GM19240 (cell line): ENCODE results near the gene CNTN1.

Source experiments
- DNase-seq: peaks from one replicate; pipeline ENCODE4 v3.0.0; 2011; ENCODE audit warnings: low spot score; ENCODE audit not compliant: insufficient read length

CNTN1 gene

DNA sequence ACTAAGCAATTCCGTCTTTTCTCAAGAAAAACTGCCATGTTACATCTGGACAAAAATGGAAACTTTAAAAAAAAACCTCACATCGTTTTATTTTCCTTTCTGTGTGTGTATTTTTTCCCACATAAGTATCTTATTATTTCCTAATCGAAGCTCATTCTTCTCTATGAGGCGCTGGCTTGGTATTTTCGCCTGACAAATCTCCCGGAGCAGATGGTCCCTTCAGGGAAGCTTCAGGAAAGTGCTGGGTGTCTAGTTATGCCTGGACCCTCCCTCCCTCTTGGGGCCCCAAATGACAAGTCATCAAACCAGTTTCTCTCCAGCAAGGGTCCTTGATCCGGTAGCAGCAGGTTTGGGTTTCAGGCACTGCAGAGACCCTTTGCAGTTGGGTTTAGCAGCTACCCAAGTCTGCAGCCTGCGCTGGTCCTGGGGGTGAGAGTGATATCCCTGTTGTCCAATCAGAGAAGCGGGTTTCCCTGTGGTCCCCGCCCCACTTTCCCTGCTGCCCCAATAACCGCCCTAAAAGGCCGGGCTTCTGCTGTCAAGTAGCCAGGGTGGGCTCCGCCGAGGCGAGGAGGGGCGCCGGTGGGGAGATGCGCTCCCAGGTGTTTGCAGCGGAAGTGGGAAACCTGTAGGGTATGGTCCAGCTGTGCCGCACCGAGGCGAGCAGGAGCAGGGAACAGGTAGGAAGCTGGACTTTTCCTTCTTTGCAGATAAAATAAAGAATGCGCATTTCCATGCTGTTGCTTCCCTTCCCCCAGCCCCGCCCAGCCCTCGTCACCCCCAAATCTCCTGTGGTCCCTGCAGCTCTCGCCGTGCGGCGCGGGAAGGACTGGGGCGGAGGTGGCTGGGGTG lies at the start of gene CNTN1:
Gene CNTN1 (plus strand): TSS at position 527 of the 852 bp plus-strand sequence.
- no peak for DNase-seq

DNA sequence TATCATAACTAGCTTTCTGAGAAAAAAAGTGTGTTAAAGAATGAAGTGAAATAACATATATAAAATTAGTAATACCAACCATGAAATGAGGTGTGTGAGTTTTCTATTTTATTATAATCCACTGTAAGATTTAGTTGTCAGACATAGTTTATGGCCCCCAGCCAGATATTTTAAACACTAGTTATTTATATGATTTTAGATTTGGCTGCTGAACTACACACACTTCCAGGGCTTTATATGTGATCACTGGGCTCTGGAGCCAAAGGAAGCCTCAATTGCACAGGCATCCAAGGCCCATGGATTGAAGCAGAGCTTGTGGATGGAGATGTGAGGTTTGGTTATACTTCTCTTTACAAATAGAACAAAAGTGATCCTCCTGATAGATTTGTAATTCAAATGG lies 48.7 kb upstream of the CNTN1 start:
- no peak for DNase-seq

DNA sequence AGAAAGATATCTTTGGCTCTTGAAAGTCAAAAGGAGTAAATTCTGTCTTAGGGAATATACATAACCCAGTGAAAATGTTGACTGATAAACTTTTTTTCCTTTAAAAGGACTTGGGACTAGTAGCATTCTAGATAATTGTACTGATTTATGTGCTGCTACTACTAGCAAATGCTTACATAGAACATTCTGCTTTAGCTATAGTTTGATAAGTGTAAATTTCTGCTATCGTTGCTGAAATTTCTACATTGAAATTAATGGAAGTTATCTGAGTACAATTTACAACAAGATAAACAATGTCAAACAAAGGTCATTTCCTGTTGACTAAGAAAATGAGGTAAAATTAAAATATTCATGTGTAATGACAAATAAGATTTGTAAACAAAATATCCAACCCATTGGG lies 48.3 kb upstream of the CNTN1 start:
- no peak for DNase-seq

DNA sequence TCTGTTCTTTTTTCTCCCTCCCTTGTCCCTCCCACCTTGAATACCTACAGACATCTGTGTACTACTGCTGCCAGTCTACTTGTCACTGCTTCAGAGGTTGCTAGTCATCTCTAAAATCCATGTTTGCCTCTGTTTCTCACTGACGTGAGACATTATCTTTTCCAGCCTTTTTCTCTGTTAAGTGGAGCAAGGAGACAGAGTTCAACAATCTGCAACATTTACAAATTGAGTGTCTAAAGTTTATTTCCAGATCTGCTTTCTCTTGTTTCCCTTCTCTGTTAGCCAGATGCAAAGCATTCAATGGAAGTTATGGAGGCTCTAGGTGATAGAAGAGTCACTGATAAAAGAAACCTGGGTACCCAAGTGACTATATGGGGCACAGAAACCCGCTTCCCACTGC lies 47.5 kb upstream of the CNTN1 start:
- no peak for DNase-seq

DNA sequence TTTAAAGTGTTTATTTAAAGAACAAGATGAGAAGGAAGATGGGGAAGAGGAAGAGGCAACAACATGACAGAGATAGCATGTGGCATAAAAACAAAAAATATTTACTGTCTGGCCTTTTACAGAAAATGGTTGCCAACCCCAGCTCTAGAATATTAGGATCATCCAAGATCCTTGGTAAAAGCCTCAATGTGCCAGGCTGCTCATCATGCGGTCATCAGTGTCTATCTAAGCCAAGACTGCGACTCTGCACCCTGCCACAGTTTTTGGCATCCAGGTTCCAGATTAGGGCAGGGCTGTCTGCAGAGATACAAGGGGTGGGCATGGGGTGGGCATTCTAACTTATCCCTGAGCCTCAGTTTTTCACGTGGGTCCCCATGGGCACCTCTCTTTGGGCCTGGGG lies 46.9 kb upstream of the CNTN1 start:
- no peak for DNase-seq

DNA sequence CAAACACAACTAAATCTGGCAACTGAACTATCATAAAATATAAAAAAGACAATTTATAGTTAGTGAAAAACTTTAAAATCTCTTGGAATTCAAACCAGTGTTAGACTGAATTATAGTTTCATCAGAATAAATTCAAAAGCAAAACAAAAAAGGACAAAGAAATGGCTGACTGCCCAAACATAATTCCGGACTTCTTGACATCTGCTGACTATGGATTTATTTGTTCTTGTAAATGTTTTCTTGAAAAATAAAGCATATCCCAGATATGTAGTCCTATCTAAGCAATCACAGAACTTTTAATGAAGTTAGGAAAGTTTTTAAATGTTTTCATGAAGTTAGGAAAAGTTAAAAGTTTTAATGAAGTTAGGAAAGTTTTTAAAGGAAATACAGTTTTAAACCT lies 45.8 kb upstream of the CNTN1 start:
- no peak for DNase-seq

DNA sequence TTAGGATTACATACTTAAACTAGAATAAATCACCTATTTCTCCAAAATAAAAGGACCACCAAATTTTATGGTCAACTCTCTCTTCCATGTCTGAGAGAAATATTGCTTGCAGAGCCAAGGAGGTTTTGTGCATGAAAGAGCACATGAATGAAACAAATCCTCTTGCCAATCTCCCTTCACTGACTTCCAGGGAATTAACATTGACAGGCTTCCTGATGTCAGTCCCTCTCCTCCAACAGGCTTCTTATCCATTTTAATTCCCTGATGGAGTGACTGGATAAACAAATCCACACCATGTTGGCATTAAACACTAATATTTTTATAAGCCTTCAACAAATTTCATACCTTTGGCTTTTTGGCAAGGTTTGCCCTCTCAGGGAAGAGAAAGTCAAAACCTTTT lies 45.3 kb upstream of the CNTN1 start:
- no peak for DNase-seq

DNA sequence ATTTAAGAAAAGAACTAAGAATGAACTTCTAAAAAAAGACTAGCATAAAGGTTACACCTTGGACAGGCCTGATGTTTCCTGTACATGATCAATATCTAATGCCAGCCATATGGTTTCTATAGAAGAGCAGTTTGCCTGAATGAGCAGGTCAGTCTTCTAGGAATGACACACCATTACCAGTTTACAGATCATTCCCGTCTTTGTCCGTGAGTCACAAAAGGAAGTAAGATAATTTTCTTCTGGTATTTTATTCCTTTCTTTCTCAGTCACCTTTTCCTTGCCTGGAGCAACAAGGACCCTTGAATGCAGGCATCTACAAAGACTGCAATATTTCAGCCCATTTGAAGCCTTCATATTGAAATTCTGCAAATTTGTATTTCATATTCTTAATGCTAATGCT lies 44.6 kb upstream of the CNTN1 start:
- no peak for DNase-seq

DNA sequence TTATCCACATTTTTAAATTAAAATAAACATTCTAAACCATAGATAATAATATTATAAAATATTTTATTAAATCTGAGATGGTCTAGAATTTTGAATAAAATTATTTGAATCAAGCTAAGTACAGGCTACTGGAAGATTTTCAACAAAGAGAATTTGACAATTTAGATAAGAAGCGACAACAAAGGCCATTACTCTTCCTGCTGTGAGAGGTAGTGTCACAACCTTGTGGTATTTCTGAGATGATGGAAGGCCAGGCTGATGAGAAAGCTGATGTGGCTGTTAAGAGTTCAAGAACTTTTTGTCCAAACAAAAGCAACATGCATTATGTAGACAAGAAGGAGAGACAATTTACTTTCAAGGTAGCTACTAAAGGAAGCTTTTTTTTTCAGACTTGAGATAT lies 43.7 kb upstream of the CNTN1 start:
- no peak for DNase-seq

DNA sequence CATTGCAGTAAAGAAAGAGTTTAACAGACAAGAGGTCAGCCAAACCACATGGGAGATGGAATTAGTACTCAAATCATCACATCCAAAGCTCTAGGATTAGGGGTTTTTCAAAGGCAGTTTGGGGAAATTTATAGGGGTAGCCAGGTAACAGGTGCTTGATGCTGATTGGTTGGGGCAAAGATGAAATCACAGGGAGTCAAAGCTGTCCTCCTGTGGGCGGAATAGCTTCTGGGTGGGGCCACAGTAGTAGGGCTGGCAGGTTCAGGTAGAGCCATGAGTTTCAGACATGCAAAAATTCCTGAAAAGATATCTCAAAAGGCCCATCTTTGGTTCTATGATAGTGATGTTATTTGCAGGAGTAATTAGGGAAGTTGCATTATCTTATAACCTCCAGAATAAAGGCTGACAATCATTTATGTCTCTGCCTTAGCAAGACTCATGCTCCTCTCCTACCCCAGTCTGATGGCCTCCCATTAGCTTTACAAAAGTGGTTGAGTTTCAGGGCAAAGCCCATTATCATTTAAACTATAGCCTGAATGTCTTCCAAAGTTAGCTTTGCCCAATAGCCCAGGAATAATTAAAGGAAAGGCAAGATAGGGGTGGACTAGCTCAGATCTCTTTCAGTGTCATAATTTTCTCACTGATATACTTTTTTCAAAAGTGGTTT lies 42.1 kb upstream of the CNTN1 start:
- DNase-seq, result no peak

DNA sequence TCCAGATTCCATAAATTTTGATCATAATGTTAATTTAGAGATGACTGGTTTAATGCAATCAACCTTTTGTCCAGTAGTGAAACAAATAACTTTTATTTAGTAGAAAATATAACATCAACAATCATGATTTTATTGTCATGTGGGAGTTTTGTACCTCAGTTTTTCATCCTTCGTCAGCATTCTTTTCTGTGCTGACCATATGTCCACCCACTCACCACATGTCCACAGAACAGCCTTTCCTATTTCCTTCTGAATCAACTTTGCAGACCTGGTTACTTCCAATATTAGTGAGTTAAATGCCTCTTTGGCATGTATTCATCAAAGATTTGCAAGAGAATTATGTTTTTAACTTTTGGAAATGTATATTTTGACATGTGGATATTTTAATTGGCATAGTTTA lies 36.8 kb upstream of the CNTN1 start:
- DNase-seq, result no peak

DNA sequence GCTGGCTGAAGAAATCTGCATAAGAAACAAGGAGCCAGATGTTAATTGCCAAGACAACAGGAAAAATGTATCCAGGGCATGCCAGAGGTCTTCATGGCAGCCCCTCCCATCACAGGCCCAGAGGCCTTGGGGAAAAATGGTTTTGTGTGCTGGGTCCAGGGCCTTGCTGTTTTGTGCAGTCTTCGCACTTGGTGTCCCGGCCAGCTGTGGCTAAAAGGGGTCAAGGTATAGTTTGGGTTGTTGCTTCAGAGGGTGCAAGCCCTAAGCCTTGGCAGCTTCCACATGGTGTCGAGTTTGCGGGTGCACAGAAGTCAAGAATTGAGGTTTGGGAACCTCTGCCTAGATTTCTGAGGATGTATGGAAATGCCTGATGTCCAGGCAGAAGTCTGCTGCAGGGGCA lies 29.9 kb upstream of the CNTN1 start:
- no peak for DNase-seq

DNA sequence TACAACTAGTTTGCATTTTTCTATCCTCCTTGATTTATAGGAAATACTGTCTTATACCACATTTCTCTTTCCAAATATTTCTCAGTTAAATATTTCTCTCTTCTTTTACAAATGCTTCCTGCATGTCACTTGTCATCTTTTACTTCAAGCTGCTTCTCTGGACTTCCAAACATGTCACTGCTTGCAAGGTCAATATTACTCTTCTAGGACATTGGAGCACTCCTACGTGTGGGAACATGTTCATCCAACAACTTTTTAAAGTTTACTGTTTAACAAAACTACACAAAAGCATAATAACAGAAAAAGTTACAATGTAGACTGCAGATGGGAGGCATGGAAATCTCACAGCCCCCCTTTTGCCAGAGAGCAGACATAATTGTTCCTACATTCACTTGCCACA lies 28.5 kb upstream of the CNTN1 start:
- no peak for DNase-seq

DNA sequence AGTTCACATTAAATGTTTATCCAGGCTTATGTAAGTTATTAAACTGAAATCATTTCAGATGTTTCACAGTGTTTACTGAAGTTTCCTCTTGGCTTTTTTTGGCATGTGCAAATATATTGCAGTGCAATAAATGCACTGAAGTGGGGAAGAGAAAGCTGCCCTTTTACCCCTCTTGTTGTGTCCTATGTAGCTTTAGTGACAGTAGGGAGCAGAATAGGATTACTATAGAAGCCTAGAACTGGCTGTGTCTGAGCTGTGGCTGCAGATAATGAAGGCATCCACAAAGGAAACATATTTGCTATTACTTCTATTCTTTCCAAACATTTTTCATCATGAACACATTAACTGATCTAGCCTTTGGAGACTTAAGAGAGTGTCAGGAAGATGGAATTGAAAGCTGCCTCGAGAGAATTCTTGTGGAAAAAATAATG lies 24.1 kb upstream of the CNTN1 start:
- DNase-seq, result no peak

DNA sequence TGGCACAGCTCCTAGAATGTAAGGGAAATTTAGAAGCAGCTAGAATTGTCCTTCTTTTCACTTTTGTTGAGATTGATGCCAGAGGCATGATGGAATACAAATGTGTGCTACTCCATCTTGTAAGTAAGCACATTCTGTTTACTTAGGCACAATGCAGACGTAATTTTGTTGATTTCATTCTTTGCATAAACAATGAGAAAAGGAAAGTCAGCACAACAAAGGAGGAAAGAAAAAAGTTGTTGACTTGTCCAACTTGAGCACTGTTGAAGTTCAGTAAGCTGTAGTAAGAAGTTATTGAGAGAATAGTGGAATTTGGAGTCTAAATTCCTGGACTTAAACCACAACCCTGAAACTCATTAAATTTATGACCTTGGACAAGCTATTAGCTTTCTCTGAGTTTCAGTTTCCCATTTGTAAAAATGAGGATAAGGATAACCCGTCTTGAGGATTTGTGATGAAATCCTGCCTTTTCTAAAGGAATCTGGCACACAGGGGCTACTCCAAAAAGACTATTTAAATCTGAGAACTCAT lies 19.4 kb upstream of the CNTN1 start:
- no peak for DNase-seq

DNA sequence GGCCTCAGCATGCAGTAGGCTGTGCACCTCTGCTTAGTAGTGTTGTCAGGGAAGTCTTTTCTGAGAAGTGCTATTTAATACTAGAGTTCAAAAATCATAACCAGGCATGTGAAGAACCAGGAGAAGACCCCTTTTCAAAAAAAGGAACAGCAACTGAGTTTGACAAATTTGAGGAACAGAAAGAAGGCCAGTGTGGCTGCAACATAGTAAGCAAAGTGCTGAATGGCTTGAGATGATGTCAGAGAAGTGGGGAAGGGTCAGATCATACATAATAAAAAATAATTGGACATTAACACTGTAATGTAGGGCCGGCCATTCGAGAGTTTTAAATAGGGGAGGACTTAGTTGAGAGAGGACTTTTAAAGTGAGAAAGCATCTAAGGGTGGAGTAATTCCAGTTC lies 11.1 kb upstream of the CNTN1 start:
- DNase-seq, result no peak

DNA sequence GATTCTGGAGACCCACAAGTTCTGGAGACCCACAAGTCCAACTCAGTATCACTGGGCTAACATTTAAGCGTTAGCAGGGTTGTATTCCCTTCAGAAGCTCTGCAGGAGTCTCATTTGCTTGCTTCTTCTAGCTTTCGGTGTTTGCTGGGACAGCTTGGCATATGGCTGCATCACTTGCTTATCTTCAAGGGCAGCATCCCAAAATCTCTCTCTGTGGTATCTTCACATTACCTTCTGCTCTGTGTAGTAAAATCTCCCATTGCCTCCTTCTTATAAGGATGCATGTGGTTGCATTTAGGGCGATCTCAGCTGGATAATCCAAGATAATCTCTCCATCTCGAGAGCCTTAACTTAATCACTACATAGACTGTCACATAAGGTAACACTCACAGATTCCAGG lies 7.3 kb upstream of the CNTN1 start:
- no peak for DNase-seq

DNA sequence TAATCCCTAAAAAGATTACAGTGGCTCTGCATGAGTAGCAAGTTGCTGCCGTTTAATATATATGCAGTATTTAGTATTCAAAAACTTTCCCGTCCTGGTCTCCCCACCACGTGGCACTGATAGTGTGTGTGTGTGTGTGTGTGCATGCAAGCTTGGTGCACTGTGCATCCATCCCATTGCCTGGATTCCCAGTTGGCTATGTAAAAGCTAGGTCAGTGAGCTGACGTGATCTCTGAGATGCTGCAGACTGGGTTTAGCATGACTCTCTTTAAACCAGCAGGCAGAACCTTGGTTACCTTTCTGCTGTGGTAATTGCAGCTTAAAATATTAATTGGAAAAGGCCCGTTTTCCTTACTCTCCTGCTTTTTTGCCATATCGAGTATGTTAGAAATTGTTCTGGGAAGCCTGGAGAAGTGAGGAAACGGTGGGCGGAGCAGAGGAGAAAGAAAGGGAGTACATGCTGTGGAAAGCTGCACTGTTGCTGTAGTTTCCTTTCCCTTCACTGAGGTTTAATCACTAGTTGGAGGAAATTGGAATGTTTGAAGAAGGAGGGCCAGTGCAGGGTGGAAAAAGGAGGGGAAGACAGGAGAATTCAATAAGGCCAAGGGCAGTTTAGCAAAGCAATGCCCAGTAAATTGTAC lies 4.0 kb upstream of the CNTN1 start:
- DNase-seq, result no peak

DNA sequence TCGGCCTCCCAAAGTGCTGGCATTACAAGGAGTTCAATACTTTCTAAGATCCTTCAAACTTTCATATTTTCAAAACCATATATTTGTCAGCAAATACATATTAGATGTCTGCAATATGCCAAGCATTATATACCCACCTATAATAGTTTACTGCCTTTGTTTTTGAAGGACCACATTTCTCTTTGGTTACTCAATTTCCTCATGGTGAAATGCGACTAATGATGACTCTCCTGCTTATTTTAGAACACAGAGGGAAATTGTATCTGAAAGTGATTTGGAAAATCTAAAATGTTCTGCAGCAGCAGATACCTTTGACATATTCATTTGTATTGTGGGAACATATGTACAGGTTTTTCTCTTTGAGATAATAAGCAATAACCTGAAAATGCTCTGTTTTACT lies 2.7 kb upstream of the CNTN1 start:
- DNase-seq, result no peak

DNA sequence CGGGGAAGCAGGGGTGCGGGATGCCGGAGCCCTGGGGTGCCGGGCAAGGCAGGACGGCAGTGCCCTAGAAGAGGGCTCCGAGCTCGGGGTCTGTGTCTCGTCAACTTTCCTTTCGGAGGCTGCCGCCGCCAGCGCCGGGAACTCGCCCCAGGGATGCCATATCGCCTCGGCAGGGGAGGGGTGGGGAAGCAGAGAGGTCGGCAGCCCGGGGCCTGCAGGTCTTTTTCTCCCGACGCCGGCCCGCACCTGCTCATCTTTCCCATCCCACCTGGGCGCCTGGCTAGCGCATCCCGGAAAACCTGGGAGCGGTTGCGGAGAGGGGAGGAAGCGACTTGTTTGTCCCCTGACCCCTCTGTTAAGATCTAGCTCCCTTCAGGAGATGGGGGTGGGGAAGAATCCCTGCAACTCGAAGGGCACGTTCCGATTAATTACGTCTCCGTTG lies 547 bp downstream of the CNTN1 start:
- DNase-seq, result no peak

DNA sequence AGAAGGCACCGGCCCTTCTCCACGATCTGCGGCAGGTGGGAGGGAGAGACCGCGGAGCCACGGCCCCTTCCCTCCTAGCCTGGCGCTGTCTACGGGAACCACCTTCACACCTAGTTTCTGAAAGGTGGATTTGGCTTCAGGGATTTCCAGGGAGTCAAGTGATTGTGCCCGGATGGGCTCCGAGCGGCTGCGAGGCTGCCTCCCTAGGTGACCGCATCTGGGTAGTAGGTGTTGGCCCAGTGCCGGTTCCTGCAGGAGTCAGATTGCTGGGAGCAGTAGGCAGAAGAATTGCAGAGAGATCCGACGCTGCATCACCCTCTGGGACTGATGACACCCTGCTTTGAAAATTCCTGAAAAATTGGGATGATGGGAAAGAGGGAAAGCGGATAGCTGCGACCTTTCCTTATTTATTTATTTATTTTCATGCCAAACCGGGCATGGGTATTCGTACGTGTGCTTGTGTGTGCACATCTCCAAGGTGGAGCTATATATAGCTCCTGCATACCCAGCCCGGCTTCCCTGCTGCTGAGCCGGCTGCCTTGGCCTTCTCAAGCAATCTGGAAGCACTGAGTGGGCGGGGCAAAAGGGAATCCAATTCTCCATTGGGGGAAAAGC lies 1.1 kb downstream of the CNTN1 start:
- no peak for DNase-seq
